ENCODE data around the gene RSPH1. TPM values are rescaled to one million over a fixed set of nuclear protein-coding genes. Genes with fewer than 3 reads are reported as not detected.

RSPH1 gene
- total and polyA plus RNA-seq, 2 of the 4 experiments (the other 2 are of a cell fraction): not detected

GRCh38 chr21:42455754-42456440 is 40.1 kb downstream of the RSPH1 start:
- TF ChIP-seq ELK1 (IDR thresholded peaks at IDR 0.05; ENCODE audit: borderline replicate concordance, low read depth, low read length) (no peak), FOS (IDR thresholded peaks at IDR 0.05; ENCODE audit: low read depth, low read length) (no peak), RAD21 (IDR thresholded peaks at IDR 0.05; ENCODE audit: low read length) (no peak), CHD1 (IDR thresholded peaks at IDR 0.05; ENCODE audit: low read depth, low read length) (no peak), CTCF (conservative IDR thresholded peaks at IDR 0.05; ENCODE audit: low read depth, low read length) (no peak)
- Histone ChIP-seq H2BK15ac (ENCODE audit: low read depth, low read length) (no peak overlapping the region), H3K56ac (ENCODE audit: extremely low read depth, insufficient read depth, low read length) (no peak overlapping the region), H3K9me3 (ENCODE audit: control insufficient read depth, insufficient read depth, low read length) (no peaks in the 10 kb centered on the region), H3K4me2 (ENCODE audit: low read depth, low read length) (no peak overlapping the region), H2AK9ac (replicated peaks; ENCODE audit: low read depth, low read length, poor library complexity) (no peak overlapping the region), H2AK5ac (ENCODE audit: low read depth, low read length) (no peak overlapping the region), H3K23ac (ENCODE audit: low read depth, low read length) (no peak overlapping the region), H2BK120ac (ENCODE audit: low read depth, low read length) (no peak overlapping the region), H4K8ac (ENCODE audit: low read depth in 2 of 2, low read length in 2 of 2) (no peak overlapping the region), H2BK5ac (ENCODE audit: low read depth, low read length, poor library complexity, severe bottlenecking) (no peak overlapping the region), H4K20me1 (ENCODE audit: insufficient read depth, low read length) (no peaks in the 10 kb centered on the region), H3K9ac (ENCODE audit: low read depth, low read length) (no peak overlapping the region), H3K36me3 (ENCODE audit: control insufficient read depth, insufficient read depth, low read length) (no peaks in the 10 kb centered on the region), H3K27me3 (ENCODE audit: control insufficient read depth, insufficient read depth, low read length) (peaks cover 22% of the 10 kb centered on the region), H3K14ac (replicated peaks; ENCODE audit: low read depth, low read length) (no peak overlapping the region), H3K79me1 (ENCODE audit: low read depth in 1 of 2, low read length in 2 of 2) (no peaks in the 10 kb centered on the region), H2AFZ (replicated peaks; ENCODE audit: low read length, poor library complexity) (no peak overlapping the region), H3K27ac (ENCODE audit: insufficient read depth, low read length) (no peak overlapping the region), H4K91ac (ENCODE audit: insufficient read depth, low read depth, low read length) (no peak overlapping the region), H3K18ac (ENCODE audit: low read depth, low read length) (no peak overlapping the region), H2BK20ac (ENCODE audit: low read depth, low read length) (no peak overlapping the region), H4K5ac (ENCODE audit: low read depth, low read length) (no peak overlapping the region), H3K4me1 (ENCODE audit: control insufficient read depth, insufficient read depth, low read length) (no peaks in the 10 kb centered on the region), H3K4ac (ENCODE audit: low read depth, low read length) (no peak overlapping the region), H3K9me1 (ENCODE audit: insufficient read depth, low read length) (no peaks in the 10 kb centered on the region), H3K4me3 (ENCODE audit: insufficient read depth, low read depth, low read length) (no peak overlapping the region)
- in situ Hi-C loops (cut with MboI; ENCODE audit: low sequenced_read_pairs): no loop called here
- WGBS, 2 experiments (ENCODE audit: extremely low coverage in 2 of 2, insufficient read length in 1 of 2): 68% methylated on average over 6 of the region's 10 CpGs; no CpG with 5 or more reads in 1 of the 2 experiments
- POLR2A ChIA-PET (ENCODE audit: unreplicated experiment): no interaction called here
- intact Hi-C loops (cut with micrococcal nuclease): no loop called here
- no peak for ATAC-seq (ENCODE audit: low read depth)
- dilution Hi-C loops (cut with HindIII; ENCODE audit: low sequenced_read_pairs, unreplicated experiment): no loop called here
- CTCF ChIA-PET: no interaction called here
- no peak for DNase-seq
- BruUV-seq (replicated peaks): no TSS peak

Measured in IMR-90 (cell line).